ENCODE results near the gene HIP1.
"Not testable (repeated sequence)": the region's sequence is repeated elsewhere in the genome, so short reads cannot be mapped to it uniquely, and the experiment has no call there.

Gene HIP1

DNA sequence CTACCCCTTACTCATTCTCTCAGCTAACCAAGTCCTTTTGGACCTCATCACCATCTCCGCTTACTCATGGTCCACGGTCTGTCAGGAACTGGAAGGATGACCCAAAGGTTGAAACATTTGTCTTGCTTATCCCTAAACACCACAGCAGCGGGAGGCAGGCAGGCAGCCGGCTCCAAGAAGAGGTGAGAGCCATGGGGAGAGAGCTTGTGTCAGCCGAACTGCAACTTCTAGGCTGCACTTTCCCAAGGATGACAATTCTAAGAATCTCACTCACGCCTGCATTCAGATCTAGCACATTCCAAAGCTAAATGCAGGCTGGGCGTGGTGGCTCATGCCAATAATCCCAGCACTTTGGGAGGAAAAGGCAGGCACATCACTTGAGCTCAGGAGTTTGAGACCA, 160.7 kb downstream of the HIP1 start:
- DNase-seq (ENCODE audit: low spot score) = no peak
- no peak for FAIRE-seq

DNA sequence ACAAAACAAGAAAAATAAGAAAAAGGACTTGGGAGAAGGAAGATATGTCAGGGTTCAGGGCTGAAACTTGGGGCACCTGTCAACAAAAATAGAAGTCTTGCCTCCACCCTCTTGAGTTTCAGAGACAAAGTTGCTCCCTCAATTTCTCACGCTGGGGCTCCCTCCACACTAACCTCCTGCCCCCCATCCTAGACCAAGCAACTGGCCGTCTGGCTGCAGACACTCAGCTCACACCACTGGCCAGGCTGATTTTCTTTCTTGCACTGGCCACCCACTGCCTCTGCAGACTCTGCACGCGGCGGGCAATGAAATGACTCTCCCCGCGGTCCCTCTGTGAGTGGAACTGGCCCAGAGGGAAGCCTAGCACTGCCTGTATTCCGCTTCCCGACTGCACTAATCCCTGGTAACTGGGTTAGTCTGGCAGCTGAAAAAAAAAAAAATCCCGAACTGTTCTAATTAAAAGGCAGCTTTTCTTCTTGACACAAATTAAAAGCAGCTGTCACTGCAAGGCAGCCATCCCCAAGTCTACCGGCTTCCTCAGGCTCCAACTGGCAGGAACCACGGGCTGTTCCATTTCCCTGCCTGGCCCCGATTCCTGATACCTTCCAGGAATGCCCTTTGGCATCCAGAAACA, 163.1 kb downstream of the HIP1 start:
- DNase-seq (ENCODE audit: low spot score) = no peak
- FAIRE-seq = no peak

DNA sequence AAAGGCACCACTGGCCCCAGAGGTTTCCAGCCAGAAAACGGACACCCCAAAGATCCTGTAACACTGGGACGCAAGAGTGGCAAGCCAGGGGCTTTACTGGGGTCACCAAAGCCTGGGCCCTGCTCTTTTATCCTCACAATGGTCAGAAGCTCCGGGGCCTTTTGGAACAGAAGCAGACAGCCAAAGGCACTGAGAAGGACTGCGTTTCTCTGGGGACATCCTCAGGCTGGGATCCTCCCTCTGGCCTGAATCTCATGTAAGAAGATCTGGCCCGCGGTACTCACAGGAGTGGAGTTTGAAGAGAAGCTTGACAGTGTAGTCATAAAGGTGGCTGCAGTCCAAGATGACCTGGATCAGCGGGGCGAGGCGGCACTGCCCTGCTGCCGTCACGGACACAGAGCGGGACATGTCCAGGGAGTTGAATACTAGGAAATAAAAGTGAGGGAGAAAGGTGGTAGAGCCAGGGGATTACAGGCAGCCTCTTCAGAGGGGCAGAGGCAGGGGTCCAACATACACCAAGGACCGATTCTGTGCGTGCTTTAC, 165.2 kb downstream of the HIP1 start:
- FAIRE-seq (no peak), DNase-seq (ENCODE audit: low spot score) (no peak)

- no peak for FAIRE-seq
- no peak for DNase-seq (ENCODE audit: low spot score)
Observed at GRCh38 chr7:75572814-75573213, 165.9 kb downstream of the HIP1 start.

- DNase-seq (ENCODE audit: low spot score) (no peak), FAIRE-seq (no peak)
Observed at GRCh38 chr7:75572396-75572795, 166.3 kb downstream of the HIP1 start.

DNA sequence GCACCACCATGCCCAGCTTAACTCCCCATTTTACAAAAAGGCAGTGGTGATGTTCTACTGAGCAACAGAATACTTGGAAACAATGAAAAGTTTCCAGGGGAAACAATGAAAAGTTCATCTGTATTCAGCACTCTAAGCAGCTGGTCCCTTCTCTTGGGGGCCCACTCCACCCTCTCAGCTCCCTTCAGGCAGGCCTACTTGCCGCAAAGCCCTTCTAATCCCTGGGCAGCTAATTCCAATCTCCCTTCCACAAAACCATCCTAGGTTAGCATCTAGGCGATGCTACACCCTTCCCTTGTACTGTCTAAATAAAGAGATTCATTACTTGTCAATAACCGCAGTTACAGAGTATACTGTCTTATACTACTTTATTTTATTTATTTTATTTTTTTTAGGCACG, 167.5 kb downstream of the HIP1 start:
- DNase-seq (ENCODE audit: low spot score) (no peak), FAIRE-seq (no peak)

- not testable (repeated sequence) for DNase-seq (ENCODE audit: low spot score)
Observed at GRCh38 chr7:75569629-75570282, 169.0 kb downstream of the HIP1 start.

DNA sequence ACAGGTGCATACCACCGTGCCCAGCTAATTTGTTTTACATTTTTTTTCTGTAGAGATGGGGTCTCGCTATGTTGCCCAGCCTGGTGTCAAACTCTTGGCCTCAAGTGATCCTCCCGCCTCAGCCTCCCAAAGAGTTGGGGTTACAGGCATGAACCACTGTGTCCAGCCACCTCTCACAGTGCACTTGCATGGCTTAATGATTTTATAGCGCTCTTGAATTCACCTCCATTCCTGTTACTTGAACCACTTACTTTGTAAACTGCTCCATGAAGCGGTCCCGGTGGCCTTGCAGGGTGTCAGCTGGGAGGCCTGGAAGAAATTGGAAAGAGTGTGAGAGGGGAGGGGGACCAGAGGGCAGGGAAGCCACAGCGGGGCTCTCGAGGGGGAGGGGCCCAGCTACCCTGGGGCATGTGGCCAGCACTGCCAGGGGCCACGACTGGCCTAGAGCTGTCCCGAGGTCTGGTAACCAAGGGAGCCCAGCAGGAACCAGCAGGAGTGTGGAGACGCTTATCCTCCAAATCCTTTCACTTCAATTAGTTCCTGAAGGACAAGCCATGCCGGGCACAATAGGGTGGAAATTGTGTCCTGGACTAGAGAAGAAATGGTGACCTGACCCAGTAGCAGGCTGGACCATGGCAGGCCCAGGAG, 170.7 kb downstream of the HIP1 start:
- FAIRE-seq (no peak), DNase-seq (ENCODE audit: low spot score) (no peak)

More at GRCh38 chr7:75569629-75570282, 169.0 kb downstream of the HIP1 start:
- FAIRE-seq = not testable (repeated sequence)

DNA sequence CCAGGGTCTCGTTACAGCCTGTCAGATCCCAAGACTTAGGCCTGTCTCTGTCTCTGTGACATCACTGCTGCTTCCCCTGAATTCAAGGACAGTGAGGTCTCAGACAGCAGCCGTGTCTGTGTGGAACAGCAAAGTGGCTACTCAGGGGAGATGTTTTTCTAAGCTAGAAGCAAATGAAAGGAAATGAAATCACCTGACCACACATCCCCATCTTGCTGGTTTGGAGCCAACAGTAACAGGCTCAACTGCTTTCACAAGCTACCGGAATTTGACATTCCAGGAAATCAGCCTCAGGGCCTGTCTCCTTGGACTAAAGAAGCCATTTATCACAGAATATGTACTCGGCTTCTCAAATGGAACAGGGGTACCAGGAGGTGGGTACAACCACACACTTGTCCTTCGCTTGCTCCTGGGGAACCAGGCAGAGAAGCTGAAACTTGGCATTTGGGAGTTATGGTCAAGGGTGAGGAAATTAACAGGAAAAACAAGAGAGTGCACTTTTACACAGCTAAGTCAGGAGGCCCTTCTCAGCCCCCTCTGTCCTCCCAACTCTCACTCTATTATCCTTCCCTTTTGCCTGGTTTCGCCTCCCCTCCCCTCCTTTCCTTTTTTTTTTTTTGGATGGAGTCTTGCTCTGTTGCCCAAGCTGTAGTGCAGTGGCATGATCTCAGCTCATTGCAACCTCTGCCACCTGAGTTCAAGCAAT, 173.5 kb downstream of the HIP1 start:
- DNase-seq (ENCODE audit: low spot score) = peak; percentile 88

GRCh38 chr7:75563171-75563570, 175.6 kb downstream of the HIP1 start:
- FAIRE-seq (no peak), DNase-seq (ENCODE audit: low spot score) (no peak)

More for the DNA sequence above, 173.5 kb downstream of the HIP1 start:
- FAIRE-seq = peak; percentile 94

DNA sequence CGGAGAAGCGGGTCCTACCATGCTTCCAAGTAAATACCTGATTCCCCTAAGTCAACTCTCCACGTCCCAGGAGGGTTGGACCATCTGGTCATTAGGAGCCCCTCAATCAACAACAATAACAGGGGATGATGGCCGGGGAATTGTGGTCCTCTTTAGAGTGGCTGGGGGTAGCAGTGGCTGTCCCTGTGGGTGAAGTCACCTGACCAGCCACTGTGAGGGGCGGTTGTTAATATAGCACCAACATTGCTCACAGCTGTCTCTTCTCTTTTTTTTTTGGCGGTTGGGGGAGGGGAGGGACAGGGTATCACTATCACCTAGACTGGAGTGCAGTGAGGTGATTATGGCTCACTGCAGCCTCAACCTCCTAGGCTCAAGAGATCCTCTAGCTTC, 178.8 kb downstream of the HIP1 start:
- FAIRE-seq (no peak), DNase-seq (ENCODE audit: low spot score) (no peak)

GRCh38 chr7:75559355-75559975, 179.3 kb downstream of the HIP1 start:
- FAIRE-seq (no peak), DNase-seq (ENCODE audit: low spot score) (peak; percentile 84)

GRCh38 chr7:75556835-75557234, 181.9 kb downstream of the HIP1 start:
- not testable (repeated sequence) for DNase-seq (ENCODE audit: low spot score); FAIRE-seq

DNA sequence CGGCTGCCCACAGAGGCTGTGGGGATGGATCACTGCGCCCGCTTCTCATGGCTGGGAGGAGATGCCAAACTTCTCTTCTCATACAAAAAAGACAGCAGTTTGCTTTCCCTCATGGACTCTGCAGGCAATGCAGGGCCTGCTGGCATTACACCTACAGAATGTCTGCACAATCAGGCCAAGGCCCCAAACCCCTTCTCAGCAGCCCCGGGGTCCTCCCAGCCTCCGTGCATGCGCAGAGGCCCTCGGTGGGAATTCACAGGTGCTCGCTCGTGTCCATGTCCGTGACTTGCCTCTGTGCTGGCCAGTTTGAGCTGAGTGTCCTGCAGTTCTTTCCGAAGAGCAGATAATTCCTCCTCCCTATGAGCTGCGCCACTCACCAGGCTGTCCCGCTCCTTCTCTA, 183.0 kb downstream of the HIP1 start:
- no peak for FAIRE-seq

GRCh38 chr7:75546237-75547015, 192.3 kb downstream of the HIP1 start:
- DNase-seq (ENCODE audit: low spot score) (no peak), FAIRE-seq (no peak)

More for the DNA sequence above, 183.0 kb downstream of the HIP1 start:
- no peak for DNase-seq (ENCODE audit: low spot score)

DNA sequence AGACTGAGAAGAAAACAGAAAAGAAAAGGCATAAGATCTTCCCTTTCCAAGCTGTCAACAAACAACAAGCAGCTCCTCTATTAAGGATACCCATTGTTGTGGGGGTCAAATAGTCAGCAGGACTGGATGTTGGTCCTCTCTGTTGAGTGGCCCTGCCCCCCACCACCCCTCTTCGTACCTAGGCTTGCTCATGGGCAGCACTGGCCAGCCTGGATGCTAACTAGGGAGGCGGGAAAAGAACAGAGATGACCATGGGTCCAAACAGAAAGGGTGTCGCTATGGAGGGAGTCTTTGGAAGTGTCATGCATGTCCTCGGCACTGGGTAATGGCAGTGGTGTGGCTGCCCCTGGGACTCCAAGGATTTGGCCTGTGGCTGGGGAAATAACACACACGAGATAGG, 201.0 kb downstream of the HIP1 start:
- DNase-seq (ENCODE audit: low spot score) = no peak

GRCh38 chr7:75536940-75537538, 201.7 kb downstream of the HIP1 start:
- FAIRE-seq (no peak), DNase-seq (ENCODE audit: low spot score) (no peak)

More for the DNA sequence above, 201.0 kb downstream of the HIP1 start:
- no peak for FAIRE-seq

GRCh38 chr7:75536491-75536890, 202.2 kb downstream of the HIP1 start:
- no peak for FAIRE-seq
- no peak for DNase-seq (ENCODE audit: low spot score)

- FAIRE-seq (peak; percentile 63), DNase-seq (ENCODE audit: low spot score) (peak; percentile 77)
Observed at GRCh38 chr7:75534727-75535307, 203.9 kb downstream of the HIP1 start.

DNA sequence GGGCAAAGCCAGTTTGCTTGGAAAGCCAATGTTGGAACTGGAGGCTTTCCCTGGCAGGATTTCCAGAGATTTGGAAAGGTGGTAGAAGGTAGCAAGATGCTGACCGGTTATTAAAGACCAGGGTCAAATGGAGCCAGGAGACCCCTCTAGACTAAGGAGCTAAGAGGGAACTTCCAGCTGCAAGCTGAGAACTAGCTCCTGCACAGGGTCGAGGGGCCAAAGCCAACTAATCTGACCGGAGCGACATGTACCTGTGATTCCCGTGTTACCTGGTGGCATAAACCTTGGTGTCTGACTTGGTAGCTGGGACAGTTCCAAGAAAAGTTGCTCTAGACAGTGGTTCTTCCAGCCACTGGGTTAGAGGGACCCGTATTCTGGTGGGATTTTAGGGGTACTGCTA, 204.8 kb downstream of the HIP1 start:
- no peak for DNase-seq (ENCODE audit: low spot score)
- no peak for FAIRE-seq

Data from RCC 7860 (cell line).